Epithelial cell of esophagus (primary cell): Measurements from ENCODE around the gene LYPD3.

Experiments used
- DNase-seq: peaks from one replicate; pipeline ENCODE4 v3.0.0; 2010; ENCODE audit warnings: low read depth
- H3K4me3 ChIP-seq: 2 replicates; pipeline ENCODE4 v1.5.1; 2011; ENCODE audit warnings: mild to moderate bottlenecking, low read length, control low read depth
- TF ChIP-seq, protein P1 (sequence below): IDR thresholded peaks from 2 replicates; pipeline ENCODE4 v1.5.1; 2011; ENCODE audit warnings: low read depth, mild to moderate bottlenecking, low read length, control low read depth, inconsistent platforms; ENCODE audit not compliant: insufficient read depth; ENCODE audit errors: missing control alignments

Gene LYPD3

DNA sequence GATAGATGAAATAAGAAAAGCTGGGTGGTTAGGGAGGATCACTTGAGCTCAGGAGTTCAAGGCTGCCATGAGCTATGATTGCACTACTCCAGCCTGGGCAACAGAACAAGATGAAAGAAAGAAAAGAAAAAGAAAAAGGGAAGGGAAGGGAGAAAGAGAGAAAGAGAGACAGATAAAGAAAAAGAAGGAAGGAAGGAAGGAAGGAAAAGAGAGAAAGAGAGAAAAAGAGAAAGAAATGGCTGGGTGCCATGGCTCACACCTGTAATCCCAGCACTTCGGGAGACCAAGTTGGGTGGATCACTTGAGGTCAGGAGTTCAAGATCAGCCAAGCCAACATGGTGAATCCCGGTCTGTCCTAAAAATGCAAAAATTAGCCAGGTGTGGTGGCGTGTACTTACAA is 29.6 kb downstream of the LYPD3 start:
- TF ChIP-seq, protein P1, sequence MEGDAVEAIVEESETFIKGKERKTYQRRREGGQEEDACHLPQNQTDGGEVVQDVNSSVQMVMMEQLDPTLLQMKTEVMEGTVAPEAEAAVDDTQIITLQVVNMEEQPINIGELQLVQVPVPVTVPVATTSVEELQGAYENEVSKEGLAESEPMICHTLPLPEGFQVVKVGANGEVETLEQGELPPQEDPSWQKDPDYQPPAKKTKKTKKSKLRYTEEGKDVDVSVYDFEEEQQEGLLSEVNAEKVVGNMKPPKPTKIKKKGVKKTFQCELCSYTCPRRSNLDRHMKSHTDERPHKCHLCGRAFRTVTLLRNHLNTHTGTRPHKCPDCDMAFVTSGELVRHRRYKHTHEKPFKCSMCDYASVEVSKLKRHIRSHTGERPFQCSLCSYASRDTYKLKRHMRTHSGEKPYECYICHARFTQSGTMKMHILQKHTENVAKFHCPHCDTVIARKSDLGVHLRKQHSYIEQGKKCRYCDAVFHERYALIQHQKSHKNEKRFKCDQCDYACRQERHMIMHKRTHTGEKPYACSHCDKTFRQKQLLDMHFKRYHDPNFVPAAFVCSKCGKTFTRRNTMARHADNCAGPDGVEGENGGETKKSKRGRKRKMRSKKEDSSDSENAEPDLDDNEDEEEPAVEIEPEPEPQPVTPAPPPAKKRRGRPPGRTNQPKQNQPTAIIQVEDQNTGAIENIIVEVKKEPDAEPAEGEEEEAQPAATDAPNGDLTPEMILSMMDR: no peak
- H3K4me3 ChIP-seq: no peak overlapping the region
- DNase-seq: no peak

DNA sequence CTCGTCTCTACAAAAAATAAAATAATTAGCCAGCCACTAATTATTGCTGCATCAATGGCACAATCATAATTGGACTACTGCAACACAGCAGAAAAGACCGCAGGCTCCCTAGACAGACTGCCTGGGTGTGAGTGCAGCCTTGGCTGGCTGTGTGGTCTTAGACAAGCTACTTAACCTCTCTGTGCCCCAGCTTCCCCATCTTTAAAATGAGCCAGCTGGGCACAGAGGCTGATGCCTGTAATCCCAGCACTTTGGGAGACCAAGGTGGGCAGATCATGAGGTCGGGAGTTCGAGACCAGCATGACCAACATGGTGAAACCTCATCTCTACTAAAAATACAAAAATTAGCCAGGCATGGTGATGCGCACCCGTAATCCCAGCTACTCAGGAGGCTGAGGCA is 31.7 kb downstream of the LYPD3 start:
- no peak overlapping the region for H3K4me3 ChIP-seq
- TF ChIP-seq, protein P1: no peak
- no peak for DNase-seq

DNA sequence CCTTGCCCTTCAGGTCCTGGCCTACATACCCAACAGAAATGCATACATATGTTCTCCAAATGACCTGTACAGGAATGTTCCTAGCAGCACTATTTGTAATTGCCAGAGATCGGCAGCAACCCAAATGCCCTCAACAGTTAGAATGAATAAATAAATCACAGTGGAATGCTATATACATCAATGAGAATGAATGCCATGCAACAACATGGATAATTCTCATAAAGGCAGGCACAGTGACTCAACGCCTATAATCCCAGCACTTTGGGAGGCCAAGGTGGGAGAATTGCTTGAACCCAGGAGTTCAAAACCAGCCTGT is 32.1 kb downstream of the LYPD3 start:
- DNase-seq: no peak
- no peak overlapping the region for H3K4me3 ChIP-seq
- TF ChIP-seq, protein P1: no peak

DNA sequence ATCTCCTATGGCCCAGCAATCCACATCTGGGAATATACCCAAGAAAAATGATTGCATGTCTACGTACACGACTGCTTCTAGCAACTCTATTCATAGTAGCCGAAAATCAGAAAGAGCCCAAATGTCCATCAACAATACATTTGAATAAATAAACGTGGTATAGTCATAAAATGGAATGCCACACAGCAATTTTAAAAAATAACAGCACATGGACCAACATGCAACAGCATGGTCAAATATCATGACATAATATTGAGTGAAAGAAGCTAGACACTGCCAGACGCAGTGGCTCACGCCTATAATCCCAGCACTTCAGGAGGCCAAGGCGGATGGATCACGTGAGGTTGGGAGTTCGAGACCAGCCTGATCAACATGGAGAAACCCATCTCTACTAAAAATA is 34.4 kb downstream of the LYPD3 start:
- DNase-seq: no peak
- H3K4me3 ChIP-seq: no peak overlapping the region
- TF ChIP-seq, protein P1: no peak

DNA sequence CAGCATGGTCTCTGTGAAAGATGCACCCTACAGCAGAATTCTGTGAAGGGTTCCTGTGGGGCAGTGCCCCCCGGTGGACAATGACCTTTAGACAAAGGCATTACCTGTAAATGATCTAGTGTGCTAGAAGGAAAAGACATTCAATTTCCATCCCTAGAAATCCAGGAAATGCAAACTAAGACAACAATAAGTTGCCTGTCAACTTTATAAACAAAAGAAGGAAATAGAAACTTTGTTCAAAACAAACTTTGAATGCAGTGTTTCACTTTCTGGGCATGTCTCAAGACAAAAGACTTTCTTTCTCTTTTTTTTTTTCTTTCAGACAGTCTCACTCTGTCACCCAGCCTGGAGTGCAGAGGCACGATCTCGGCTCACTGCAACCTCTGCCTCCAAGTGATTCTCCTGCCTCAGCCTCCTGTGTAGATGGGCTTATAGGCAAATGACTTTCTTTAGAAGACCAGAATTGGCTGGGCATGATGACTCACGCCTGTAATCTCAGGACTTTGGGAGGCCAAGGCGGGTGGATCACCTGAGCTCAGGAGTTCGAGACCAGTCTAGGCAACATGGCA is 35.2 kb downstream of the LYPD3 start:
- TF ChIP-seq, protein P1: no peak

DNA sequence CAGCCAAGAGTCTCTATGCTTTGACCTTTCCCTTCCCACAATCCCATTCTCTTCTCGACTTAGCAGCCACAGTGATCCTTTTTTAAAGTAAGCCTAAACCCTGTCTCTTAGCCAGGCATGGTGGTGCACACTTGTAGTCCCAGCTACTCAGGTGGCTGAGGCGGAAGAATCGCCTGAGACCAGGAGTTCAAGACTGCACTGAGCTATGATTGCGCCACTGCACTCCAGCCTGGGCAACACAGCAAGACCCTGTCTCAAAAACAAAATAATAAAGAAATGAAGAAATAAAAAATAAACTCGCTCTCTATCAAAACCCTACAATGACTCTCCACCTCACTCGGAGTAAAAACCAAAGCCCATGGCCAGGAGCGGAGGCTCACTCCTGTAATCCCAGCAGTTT is 36.0 kb downstream of the LYPD3 start:
- TF ChIP-seq, protein P1: no peak
- no peak for DNase-seq
- no peak overlapping the region for H3K4me3 ChIP-seq

More for the DNA sequence above, 35.2 kb downstream of the LYPD3 start:
- DNase-seq: peak; percentile 12
- H3K4me3 ChIP-seq: no peak overlapping the region
